Stimulated activated CD8-positive, alpha-beta memory T cell treated with anti-CD3 and anti-CD28 coated beads, Interleukin-15, amount 100 ng/mL, for 24 hours (primary cell): ENCODE results near the gene CD81.

Experiments used
- DNase-seq: peaks from one replicate; pipeline ENCODE4 v3.0.0-alpha.2; 2020; ENCODE audit warnings: low read depth

Gene CD81

GRCh38 chr11:2375964-2376551 lies 1.1 kb upstream of the CD81 start:
- no peak for DNase-seq

GRCh38 chr11:2377511-2378443 lies 667 bp downstream of the CD81 start:
- no peak for DNase-seq

- DNase-seq, result no peak
Measured at GRCh38 chr11:2378527-2379210, 1.6 kb downstream of the CD81 start.

- no peak for DNase-seq
Measured at GRCh38 chr11:2379466-2380174, 2.5 kb downstream of the CD81 start.

GRCh38 chr11:2380396-2380795 lies 3.3 kb downstream of the CD81 start:
- no peak for DNase-seq

- no peak for DNase-seq
Measured at GRCh38 chr11:2380807-2381350, 3.8 kb downstream of the CD81 start.

- DNase-seq, result no peak
Measured at GRCh38 chr11:2381494-2382128, 4.5 kb downstream of the CD81 start.

- no peak for DNase-seq
Measured at GRCh38 chr11:2382129-2382517, 5.0 kb downstream of the CD81 start.

GRCh38 chr11:2382936-2383851 lies 6.1 kb downstream of the CD81 start:
- DNase-seq, result no peak

- no peak for DNase-seq
Measured at GRCh38 chr11:2383852-2384804, 7.0 kb downstream of the CD81 start.

- DNase-seq, result no peak
Measured at GRCh38 chr11:2385156-2386151, 8.3 kb downstream of the CD81 start.

- DNase-seq, result no peak
Measured at GRCh38 chr11:2386591-2386990, 9.5 kb downstream of the CD81 start.

- DNase-seq, result no peak
Measured at GRCh38 chr11:2387266-2387987, 10.3 kb downstream of the CD81 start.

- DNase-seq, result no peak
Measured at GRCh38 chr11:2388431-2389376, 11.6 kb downstream of the CD81 start.

GRCh38 chr11:2389377-2390026 lies 12.4 kb downstream of the CD81 start:
- no peak for DNase-seq
